Psoas muscle (tissue), 8 donors: Measurements from ENCODE around the gene FAM111B. TPM values are rescaled to one million over a fixed set of nuclear protein-coding genes. Genes with fewer than 3 reads are reported as not detected.
"Not testable (repeated sequence)": the region's sequence is repeated elsewhere in the genome, so short reads cannot be mapped to it uniquely, and the experiment has no call there.

Experiments
- ATAC-seq, 4 donors: fragments of 200-7000 bp; cut with Tn5 transposase; one replicate each; pipeline ENCODE4 v1.9.1; 2020; ENCODE audit warnings: moderate library complexity in 3 of 4, mild to moderate bottlenecking in 2 of 4
- DNase-seq, 2 donors: peaks; one replicate each; pipeline ENCODE4 v3.0.0-alpha.2; 2020
- H3K27ac ChIP-seq: fragments of 200-600 bp; one replicate; pipeline ENCODE4 v1.8.0; 2022
- H3K27me3 ChIP-seq, 3 donors: fragments of 200-600 bp in 1 of 3; one replicate each; pipeline versions ENCODE4 v1.6.1 to v1.8.0; 2013 to 2022; ENCODE audit warnings: low read length in 2 of 3, mild to moderate bottlenecking in 2 of 3, moderate library complexity in 1 of 3; ENCODE audit not compliant: insufficient read depth in 3 of 3
- H3K36me3 ChIP-seq, 2 donors: fragments of 200-600 bp in 1 of 2; one replicate each; pipeline versions ENCODE4 v1.6.1 to v1.8.0; 2013 to 2022; ENCODE audit warnings: low read depth in 1 of 2, mild to moderate bottlenecking in 1 of 2, moderate library complexity in 1 of 2; ENCODE audit not compliant: insufficient read depth in 1 of 2
- H3K4me1 ChIP-seq: fragments of 200-600 bp; one replicate; pipeline ENCODE4 v1.8.0; 2022
- H3K4me3 ChIP-seq: fragments of 200-600 bp; one replicate; pipeline ENCODE4 v1.8.0; 2022; ENCODE audit warnings: mild to moderate bottlenecking
- H3K9me3 ChIP-seq: fragments of 200-600 bp; one replicate; pipeline ENCODE4 v1.8.0; 2022
- WGBS, 3 donors: extraction: QIAGEN DNeasy Blood & Tissue Kit; methylation state at CpG; one replicate each; pipeline versions ENCODE4 v1.1.6 to v1.1.7; 2013; 5-methylcytosine and 5-hydroxymethylcytosine counted together
- intact Hi-C, 2 donors: fragments of 100-400 bp; cut with DNase I; formaldehyde crosslinking; loops; one replicate each; pipeline versions ENCODE4 v1.11.0 to v1.14.2; 2022
- polyA plus RNA-seq, 3 donors: library from polyadenylated mRNA; stranded (reverse); fragments of 200-250 nt; gene quantifications; one replicate each; pipeline ENCODE4 v1.2.3, GENCODE V29; 2013
- total RNA-seq, 4 donors: library from RNA; stranded (reverse); fragmentation: NEBNext Ultra II Directional in 2 of 4; extraction: Animal tissue kit (Norgen Biotek cat#: 25700) in 2 of 4; gene quantifications; one replicate each; pipeline versions ENCODE4 v1.2.1 to v1.2.4, GENCODE V29; 2021 to 2023
- TF ChIP-seq, protein P1 (sequence below): fragments of 200-600 bp; IDR thresholded peaks from one replicate; pipeline ENCODE4 v1.8.0; 2022; ENCODE audit warnings: antibody characterized with exemption
- donor health status: healthy with polysubstance abuse.
- donor health status: DM: no; HTN: no; CAD: no; lungs with moderate emphysema.
- donor health status: Bipolar disorder and iron deficiency.
- donor health status: healthy.
- donor health status: DM: yes; HTN: yes; CAD: no.
- donor health status: DM: no; HTN: no; CAD: no.
- donor health status: DM: no; HTN: no; CAD: no.
- donor health status: DM: yes; HTN: yes; CAD: no.

Gene FAM111B
- total and polyA plus RNA-seq, 7 donors = 0.01 to 0.09 (median 0.05) TPM; not detected in 2

DNA sequence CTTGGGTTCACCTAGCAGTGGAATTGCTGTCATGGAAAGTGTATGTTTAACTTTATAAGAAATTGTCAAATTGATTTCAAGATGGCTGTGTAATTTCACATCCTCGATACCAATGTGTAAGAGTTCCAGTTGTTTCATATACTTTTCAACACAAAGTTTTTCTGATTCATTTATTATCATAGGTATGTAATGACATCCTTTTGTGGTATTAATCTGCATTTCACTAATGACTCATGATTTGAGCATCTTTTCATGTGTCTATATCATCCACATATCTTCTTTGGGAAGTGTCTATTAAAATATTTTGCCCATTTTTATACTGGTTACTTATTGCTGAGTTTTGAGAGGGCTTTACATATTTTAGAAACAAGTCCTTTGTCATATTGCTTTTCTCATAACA is 38.0 kb upstream of the FAM111B start:
- TF ChIP-seq, protein P1, sequence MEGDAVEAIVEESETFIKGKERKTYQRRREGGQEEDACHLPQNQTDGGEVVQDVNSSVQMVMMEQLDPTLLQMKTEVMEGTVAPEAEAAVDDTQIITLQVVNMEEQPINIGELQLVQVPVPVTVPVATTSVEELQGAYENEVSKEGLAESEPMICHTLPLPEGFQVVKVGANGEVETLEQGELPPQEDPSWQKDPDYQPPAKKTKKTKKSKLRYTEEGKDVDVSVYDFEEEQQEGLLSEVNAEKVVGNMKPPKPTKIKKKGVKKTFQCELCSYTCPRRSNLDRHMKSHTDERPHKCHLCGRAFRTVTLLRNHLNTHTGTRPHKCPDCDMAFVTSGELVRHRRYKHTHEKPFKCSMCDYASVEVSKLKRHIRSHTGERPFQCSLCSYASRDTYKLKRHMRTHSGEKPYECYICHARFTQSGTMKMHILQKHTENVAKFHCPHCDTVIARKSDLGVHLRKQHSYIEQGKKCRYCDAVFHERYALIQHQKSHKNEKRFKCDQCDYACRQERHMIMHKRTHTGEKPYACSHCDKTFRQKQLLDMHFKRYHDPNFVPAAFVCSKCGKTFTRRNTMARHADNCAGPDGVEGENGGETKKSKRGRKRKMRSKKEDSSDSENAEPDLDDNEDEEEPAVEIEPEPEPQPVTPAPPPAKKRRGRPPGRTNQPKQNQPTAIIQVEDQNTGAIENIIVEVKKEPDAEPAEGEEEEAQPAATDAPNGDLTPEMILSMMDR = no peak
- peaks cover 5% of the 10 kb centered on the region for H3K9me3 ChIP-seq
- H3K4me3 ChIP-seq = no peak overlapping the region
- no peak overlapping the region for H3K27ac ChIP-seq
- H3K36me3 ChIP-seq = no peaks in the 10 kb centered on the region
- H3K4me1 ChIP-seq = no peaks in the 10 kb centered on the region
- WGBS, 3 donors = 61 to 74% (median 65%) methylated on average over 1 of the region's 1 CpG
- ATAC-seq (no peak), DNase-seq (no peak)
- H3K27me3 ChIP-seq = peaks cover 0 to 4% (median 0%) of the 10 kb centered on the region in 3 donors
- intact Hi-C loops = no loop called here

DNA sequence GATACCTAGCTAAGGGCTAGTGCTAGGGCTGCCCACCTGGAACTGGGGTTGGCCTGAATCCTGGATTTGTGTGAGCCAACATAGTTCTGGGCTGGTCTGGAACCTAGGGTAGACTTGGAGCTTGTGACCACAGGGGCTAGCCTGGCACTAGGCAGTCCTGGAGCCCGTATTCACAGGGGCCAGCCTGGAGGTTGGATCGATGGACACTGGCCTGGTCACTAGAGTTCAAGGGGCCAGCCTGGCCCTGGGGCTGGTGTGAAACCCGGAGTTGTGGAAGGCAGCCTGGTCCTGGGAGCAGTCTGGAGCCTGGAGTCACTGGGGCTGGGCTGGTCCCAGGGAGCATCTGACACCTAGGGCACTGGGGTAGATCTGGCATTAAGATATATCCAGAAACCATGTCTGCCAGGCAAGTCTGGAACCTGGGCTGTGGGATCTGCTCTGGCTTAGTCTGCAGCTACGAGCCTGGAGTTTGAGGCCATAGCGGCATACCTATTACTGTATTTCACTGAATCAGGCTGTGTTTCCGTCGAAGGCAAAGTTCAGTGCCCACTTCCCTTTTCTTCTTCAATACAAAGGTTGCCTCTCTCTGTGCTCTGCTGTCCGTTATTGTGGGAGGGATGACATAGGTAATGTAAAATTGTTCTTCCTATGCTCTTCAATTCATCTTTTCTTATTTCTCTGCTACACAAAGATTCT is 30.0 kb upstream of the FAM111B start:
- ATAC-seq (no peak), DNase-seq (no peak)
- Histone ChIP-seq H3K4me1 (no peaks in the 10 kb centered on the region), H3K4me3 (no peak overlapping the region), H3K36me3 (no peaks in the 10 kb centered on the region), H3K27ac (no peak overlapping the region), H3K27me3 (no peaks in the 10 kb centered on the region), H3K9me3 (peaks cover 6% of the 10 kb centered on the region)
- WGBS, 3 donors = 88 to 93% (median 90%) methylated on average over 8 of the region's 8 CpGs
- intact Hi-C loops = no loop called here
- TF ChIP-seq, protein P1 = no peak

DNA sequence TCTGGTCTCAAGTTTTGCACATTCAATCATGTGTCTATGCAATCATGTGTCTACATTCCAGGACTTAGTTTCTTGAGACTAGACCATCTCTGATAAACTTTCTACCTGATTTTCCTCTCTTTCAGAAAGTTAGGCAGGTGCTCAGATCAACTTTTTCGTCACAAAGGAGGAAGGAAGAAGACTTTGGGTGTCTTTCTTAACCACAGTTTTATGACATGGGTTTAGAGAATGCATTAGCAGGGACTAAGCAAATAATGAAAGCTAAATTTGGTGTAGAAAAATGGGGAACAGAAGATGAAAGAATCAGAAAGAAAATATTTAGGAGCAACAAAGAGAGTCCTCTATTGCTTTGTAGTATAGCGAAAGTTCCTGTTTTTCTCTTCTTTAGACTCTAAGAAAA is 28.6 kb upstream of the FAM111B start:
- no peak overlapping the region for H3K27ac ChIP-seq
- TF ChIP-seq, protein P1 = no peak
- DNase-seq = no peak
- ATAC-seq = no peak
- intact Hi-C loops = loop anchor here in 1 of 2 donors (2.0 kb wide), 1 partner anchor 40 kb away; no protein-coding TSS in a partner anchor
- 81 to 90% (median 84%) methylated on average over 2 of the region's 2 CpGs for WGBS, 3 donors
- no peaks in the 10 kb centered on the region for H3K36me3 ChIP-seq
- no peaks in the 10 kb centered on the region for H3K4me1 ChIP-seq
- H3K4me3 ChIP-seq = no peak overlapping the region
- H3K27me3 ChIP-seq = no peaks in the 10 kb centered on the region
- H3K9me3 ChIP-seq = peaks cover 6% of the 10 kb centered on the region

DNA sequence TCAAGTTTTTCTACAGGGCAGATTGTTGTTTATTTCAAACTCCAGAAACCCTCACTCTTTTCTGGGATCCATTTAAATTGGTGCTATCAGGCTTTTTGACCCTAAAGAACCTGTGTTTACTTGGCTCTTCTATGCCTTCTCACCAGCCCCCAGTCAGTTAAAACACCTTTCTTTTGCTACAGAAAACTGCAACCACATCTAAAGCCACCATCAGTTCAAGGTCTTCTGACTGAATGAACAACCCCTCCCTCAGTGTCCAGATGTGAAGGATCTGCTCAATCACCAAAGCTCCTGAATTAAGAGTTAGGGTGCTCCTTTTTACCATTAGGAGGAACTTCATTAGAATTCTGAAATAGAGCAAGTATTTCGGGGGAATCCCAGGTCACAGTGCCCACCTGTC is 28.0 kb upstream of the FAM111B start:
- H3K4me3 ChIP-seq = no peak overlapping the region
- ATAC-seq = no peak
- peaks cover under 1% of the 10 kb centered on the region for H3K9me3 ChIP-seq
- TF ChIP-seq, protein P1 = no peak
- no peaks in the 10 kb centered on the region for H3K4me1 ChIP-seq
- intact Hi-C loops = loop anchor here in 1 of 2 donors (2.0 kb wide), 1 partner anchor 40 kb away; no protein-coding TSS in a partner anchor
- no peaks in the 10 kb centered on the region for H3K27me3 ChIP-seq
- no peak for DNase-seq
- H3K36me3 ChIP-seq = no peaks in the 10 kb centered on the region
- no peak overlapping the region for H3K27ac ChIP-seq
- 84 to 90% (median 90%) methylated on average over 1 of the region's 1 CpG for WGBS, 3 donors

DNA sequence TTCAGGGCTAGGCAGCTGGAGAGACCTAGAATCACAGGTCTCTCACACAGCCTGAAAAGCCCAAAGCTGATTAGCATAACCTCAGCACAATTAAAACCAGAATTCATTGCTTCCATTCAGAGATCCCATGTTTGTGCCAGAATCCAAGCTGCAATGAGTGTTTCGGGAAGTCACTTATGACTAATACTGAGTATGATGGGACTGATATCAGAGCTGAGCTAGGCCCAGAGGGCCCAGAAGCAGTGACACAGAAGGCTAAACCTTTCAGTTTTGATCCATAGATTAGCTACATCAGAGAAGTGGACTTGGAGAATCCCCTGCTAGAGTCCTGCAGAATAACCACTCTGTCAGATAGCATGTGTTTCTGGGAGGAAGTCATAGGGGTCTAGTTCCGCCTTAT is 26.6 kb upstream of the FAM111B start:
- H3K27me3 ChIP-seq, ATAC-seq, H3K9me3 ChIP-seq, H3K4me3 ChIP-seq, intact Hi-C loops, H3K27ac ChIP-seq, H3K36me3 ChIP-seq, DNase-seq, H3K4me1 ChIP-seq: not testable (repeated sequence)
- 95 to 100% (median 97%) methylated on average over 2 of the region's 2 CpGs for WGBS, 3 donors

DNA sequence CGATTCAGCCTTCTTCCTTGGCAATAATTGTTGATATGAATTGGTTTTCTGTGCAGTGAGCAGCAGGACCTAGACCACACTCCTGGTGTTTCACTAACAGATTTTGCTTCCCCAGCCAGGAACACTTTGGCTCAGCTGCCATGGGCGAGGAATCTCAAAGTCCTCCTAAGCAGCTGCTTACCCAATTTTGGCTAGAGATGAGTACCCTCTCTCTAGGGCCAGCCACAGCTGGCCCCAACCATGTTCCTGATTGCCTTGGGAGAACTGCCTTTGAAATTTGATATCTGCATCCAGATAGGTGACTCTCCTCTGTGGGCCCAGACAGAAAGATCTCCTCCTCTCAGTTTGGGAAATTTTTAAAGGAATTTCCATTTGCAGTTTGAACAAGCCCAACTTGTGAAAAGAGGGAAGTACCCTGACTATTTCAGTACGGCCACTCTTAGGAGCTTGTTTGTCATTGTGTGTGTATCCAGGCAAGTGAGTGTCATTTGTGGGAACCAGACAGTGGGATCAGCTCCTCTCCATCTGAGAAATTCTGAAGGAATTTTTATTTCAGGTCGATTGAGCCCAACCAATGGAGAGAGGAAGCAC is 25.5 kb upstream of the FAM111B start:
- ATAC-seq, intact Hi-C loops: not testable (repeated sequence)

DNA sequence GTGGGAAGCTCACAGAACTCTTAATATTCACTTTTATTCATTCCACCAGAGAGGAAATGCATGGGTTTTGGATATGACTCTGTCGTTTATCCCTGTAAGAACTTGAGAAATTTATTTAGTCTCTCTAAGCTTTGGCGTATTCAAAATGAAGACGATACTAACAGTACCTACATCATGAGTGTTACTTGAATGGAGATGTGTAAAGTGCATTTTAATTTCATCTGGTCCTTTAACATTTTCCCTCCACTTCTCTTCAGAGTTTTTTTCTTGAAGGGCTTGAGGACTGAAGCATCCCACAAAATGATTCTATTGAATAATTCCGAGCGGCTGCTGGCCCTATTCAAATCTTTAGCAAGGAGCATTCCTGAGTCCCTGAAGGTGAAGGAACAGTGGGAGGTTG is 21.0 kb upstream of the FAM111B start, which contains the start of gene GLYATL1B:
GLYATL1B (plus strand) TSS at position 301 of the 400 bp plus-strand sequence; CDS start at position 301, 0 bp downstream.
- ATAC-seq, H3K4me1 ChIP-seq, H3K9me3 ChIP-seq, H3K27ac ChIP-seq, H3K4me3 ChIP-seq, DNase-seq, H3K36me3 ChIP-seq, H3K27me3 ChIP-seq, intact Hi-C loops: not testable (repeated sequence)
- 80 to 96% (median 91%) methylated on average over 5 of the region's 5 CpGs for WGBS, 3 donors

More for the DNA sequence above, 25.5 kb upstream of the FAM111B start:
- not testable (repeated sequence) for H3K36me3 ChIP-seq, H3K27ac ChIP-seq, H3K4me1 ChIP-seq, H3K9me3 ChIP-seq, H3K4me3 ChIP-seq, DNase-seq, H3K27me3 ChIP-seq
- 33 to 58% (median 41%) methylated on average over 4 of the region's 4 CpGs for WGBS, 3 donors
